ENCODE results near the gene AZIN2.
"Not testable (repeated sequence)": the region's sequence is repeated elsewhere in the genome, so short reads cannot be mapped to it uniquely, and the experiment has no call there.

Gene AZIN2

DNA sequence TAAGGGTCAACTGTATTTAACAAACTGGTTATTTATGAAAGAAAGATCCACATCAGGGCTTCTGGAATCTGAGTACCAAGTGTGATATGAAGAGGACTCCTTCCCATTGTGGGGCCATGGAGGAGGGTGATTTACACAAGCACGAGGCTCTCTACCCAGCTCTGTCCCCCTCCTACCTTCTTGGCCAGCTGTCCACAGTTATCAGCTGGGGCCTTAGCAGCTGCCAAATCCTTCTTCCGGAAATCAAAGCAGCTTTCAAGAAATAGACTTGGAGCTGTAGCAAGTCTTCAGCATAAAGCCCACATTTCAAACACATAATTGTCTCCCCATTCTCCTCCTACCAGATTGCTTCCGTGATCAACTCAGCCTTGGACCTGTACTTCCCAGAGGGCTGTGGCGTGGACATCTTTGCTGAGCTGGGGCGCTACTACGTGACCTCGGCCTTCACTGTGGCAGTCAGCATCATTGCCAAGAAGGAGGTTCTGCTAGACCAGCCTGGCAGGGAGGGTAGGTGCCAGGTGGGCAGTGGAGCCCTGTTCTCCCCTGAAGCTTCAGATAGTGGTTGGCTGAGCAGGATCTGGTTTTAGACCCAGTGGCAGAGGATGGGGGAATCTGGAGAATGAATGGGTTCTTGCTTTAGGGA, 15.5 kb downstream of the AZIN2 start:
- DNase-seq, result no peak

DNA sequence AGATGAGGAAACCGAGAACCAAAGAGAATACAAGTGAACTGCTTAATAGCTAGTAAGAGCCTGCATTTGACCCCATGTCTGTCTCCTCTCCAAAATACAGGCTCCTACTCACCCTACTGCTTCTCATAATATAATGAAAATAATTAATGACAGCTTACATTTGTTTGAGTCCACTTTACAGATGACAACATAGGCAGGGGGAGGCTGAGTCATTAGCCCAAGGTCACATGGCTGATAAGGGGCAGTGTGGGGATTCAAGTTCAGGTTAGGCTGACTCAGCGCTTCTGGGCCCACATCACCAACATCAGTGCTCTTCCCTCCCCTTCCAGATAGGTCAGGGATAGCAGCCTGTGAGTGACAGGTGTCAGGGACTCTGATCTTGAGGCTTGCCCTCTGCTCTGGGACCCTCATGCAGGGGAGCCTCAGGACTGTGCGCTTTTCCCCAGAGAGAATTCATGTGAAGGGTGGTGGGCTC, 16.2 kb downstream of the AZIN2 start:
- no peak for DNase-seq

DNA sequence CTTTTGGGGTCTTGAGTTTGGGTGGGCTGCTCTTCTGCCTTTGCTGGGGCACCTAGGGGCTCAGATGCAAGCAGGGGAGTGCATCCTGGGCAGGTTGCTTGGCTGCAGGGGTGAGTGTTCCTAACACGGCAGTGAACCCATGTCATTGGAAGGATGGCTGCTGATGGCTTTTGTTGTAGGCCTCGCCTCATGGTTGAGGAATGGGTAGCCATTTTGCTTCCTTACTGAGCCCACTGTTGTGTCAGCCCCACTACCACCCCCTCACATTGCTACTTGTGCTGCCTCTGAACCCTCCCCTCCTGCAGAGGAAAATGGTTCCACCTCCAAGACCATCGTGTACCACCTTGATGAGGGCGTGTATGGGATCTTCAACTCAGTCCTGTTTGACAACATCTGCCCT, 16.8 kb downstream of the AZIN2 start:
- no peak for DNase-seq

DNA sequence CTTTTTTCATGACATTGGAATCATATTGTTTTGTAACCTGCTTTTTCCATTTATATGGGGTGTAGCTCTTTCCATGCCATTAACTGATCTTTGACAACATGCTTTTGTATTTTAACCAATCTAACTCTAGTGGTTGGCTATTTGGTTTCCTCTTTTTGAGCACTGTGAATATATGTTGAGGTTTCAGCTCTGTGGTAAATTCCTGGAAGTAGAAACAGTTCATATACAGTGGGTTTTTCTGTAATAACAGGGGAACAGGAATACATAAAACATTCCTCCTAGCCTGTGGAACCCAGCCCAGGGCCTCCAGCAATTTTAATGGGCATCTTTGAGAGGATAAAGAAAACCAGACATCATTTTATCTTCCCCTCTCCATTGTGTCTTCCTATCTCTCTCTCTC, 17.4 kb downstream of the AZIN2 start:
- DNase-seq, result no peak

DNA sequence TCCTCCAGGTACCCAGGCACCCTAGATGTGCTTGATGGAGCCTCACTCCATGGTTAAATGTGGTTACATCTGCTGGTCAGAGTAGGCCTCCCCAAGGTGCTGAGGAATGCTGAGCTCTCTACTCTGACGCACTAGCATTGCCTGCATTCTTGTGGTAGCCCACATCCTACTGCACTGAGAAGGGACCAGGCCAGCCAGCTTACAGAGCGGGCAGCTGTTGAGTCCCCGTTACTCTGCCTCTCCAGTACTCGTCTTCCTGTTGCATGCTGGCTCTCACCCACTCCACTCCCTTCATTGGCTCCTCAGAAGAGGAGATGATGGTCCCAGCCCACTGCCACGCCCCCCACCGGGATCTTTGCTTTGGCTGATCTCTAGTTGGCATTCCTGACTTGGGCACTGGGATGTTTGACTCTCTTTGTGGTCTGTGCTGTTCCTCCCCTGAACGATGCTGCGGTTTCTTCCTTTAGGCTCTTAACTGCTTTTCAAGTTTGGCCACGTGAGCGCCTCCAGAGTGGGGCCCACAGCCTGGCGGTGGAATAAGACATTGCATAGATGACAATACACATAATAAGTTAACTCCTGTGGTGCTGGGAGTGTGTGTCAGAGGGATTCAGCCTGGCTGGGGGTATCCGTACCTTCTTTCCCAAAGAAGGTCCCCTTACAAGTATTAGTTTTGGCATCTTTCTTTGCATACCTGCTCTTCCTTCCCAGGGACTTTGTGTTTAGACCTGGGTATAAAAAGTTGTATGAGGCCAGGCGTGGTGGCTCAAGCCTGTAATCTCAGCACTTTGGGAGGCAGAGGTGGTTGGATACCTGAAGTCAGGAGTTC, 18.6 kb downstream of the AZIN2 start:
- DNase-seq, result peak; percentile 41

DNA sequence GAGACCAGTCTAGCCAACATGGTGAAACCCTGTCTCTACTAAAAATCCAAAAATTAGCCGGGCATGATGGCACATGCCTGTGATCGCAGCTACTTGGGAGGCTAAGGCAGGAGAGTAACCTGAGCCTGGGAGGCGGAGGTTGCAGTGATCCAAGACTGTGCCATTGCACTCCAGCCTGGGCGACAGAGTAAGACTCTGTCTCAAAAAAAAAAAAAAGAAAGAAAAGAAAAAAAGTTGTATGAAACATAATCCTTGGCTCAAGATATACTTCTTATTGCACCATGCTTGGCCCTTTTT, 19.1 kb downstream of the AZIN2 start:
- DNase-seq, result not testable (repeated sequence)

DNA sequence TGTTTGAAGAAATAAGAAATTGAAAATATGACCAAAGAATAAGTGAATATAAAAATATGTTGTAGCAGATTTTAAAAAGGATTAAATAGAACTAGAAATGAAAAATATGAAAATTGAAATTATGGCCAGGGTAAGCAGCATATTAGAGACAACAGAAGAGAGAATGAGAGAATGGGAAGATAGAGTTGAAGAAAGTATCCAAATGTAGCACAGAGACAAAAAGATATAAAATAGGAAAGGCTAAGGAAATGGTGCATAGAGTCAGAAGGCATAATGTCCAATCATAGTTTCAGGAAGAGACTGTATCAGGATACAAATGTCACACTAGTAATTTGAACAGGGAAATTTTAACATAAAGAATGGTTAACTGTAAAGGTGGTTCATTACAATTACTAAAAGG, 29.5 kb downstream of the AZIN2 start:
- no peak for DNase-seq

DNA sequence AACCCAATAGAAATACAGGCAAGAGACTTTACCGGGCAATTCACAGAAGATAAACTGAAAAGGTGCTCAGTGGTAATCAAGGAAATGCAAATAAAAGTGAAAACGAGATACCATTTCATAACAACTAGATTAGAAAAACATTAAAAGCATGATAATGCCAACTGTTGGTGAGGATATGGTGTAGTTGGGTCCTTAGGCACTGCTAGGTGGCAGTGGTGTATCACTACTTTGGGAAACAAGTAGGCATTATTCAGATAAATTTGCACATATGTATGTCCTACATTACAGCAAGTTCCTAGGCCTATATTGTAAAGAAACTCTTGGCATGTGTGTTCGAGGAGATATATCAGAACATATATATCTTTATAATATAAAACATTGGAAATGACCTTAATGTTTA, 31.0 kb downstream of the AZIN2 start:
- no peak for DNase-seq

DNA sequence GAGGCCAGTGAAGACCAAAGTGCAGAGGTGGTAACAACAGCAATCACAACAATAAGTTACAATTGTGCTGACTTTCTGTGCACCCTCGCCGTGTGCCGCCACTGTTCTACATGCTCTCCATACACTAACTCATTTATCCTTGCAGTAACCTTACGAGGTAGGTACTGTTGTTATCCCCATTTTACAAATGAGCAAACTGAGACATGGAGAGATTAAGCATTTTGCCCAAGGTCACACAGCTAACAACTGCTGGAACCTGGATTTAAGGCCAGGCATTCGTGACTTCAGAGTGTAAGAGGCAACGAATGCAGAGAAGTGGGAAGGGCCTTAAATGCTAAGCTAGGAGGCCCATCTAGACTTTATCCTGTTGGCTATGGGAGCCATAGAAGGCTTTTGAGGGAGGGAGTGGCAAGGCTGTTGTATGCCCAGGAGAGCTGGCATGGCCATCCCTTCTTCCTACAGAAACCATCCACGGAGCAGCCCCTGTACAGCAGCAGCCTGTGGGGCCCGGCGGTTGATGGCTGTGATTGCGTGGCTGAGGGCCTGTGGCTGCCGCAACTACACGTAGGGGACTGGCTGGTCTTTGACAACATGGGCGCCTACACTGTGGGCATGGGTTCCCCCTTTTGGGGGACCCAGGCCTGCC, 36.6 kb downstream of the AZIN2 start:
- DNase-seq, result no peak

DNA sequence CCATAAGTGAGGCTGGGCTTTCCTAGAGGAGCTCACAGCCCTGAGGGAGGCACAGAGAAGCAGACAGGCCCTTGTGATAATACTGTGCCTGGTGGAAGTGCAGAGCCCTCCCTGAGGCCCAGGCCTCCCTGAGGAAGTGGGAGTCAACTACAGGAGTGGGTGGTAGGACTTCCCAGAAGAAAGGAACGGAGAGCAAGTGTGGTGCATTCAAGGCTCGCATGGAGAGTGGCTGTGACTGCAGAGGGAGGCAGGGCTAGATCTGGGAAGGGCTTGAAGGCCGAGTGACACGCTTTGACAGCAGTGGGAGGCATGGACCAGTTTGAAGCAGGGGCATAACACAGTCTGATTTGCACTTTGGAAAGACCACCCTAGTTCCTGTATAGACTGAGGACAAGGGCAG, 37.3 kb downstream of the AZIN2 start:
- DNase-seq, result no peak

DNA sequence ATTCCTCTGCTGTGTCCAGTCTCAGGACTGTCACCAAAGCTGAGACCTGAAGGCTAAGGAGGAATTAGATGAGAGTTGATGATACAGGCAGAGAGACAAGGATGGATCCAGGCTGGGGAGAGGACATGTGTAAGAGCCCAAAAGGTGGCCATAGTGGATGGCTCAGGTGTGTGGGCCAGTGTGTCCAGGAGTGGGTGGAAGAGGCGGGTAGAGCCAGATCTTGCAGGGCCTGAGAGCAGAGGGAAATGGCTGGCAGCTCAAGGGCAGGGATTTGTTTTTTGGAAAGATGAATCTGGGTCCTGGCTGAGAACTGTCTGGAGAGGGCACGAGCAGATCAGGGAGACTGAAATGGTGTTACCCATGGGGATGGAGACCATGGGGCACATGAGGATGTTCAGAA, 38.1 kb downstream of the AZIN2 start:
- no peak for DNase-seq

DNA sequence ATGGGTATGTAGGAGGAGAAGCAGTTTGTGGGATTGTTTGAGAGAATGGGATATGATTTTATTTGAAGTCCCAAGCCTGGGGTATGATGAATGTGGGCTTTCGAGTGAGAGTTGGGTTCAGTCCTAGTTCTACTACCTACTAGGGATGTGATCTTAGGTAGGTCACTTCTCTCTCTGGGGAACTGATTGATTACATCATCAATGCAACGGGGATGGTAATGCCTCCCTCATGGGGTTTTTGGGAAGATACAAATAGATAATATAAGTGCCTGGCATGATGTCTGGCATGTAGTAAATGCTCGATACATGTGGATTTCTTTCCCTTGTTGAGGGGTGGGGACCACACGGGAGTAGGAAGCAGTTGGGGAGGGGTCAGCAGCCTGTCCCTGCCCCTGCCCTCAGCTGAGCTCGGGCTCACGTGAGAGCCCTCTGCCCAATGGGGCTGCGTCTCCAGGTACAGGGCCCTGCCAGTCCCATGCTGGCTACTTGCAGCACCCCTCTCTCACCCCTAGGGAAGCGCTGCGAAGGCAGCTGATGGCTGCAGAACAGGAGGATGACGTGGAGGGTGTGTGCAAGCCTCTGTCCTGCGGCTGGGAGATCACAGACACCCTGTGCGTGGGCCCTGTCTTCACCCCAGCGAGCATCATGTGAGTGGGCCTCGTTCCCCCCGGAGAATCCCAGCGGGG, 38.7 kb downstream of the AZIN2 start:
- no peak for DNase-seq

DNA sequence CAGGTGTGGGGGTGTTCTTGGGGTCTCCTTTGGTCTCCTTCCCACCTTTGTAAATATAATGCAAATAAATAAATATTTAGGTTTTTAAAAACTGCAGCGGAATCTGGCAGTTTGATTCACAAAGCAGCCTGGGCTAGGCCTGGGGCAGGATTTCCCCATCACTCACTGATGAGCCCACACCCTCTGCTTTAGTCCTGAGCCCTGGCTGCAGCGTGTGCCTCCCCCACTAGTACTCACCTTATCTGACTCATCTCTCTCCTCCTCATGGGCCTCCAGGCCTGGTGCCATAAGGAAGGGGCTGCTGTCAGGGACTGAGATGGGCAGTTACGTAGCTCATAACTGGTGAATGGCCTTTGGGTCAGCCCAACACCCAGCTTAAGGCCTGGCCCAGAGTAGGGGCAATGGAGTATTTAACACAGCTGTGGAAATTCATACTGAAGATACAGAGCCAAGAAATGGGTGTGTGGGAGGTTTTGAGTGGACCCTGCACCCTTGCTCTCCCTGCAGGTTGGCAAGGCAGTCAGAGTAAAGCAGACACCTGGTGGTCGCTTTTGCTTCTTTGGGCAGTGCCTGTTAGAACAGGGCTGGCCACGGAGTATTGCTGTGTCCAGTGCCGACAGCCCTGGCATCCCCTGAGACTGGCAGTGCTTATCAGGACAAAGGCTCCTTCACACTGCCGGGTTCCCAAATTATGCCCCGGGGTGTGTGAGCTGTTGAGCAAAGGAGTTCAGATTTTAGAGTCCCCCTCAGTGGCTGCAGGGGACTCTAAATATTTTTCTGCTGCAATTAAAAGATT, 39.7 kb downstream of the AZIN2 start:
- no peak for DNase-seq

DNA sequence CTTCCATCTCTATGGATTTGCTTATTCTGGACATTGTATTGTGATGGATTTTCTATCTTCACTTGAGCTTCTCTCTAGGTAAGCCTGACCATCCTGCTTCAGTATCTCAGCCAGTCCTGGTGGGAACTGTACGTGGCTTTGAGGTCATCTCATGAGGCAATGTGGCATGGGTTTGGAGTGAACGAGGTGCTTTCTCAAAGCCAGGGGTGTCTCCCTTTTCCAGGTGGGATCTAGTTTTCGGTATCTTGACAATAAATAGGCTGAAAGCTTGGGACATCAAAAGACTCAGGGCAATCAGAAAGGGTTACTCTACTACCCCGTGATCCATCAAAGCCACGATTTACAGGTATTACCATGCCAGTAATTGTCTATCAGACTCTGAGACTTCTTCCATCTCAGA, 40.8 kb downstream of the AZIN2 start:
- DNase-seq, result no peak

DNA sequence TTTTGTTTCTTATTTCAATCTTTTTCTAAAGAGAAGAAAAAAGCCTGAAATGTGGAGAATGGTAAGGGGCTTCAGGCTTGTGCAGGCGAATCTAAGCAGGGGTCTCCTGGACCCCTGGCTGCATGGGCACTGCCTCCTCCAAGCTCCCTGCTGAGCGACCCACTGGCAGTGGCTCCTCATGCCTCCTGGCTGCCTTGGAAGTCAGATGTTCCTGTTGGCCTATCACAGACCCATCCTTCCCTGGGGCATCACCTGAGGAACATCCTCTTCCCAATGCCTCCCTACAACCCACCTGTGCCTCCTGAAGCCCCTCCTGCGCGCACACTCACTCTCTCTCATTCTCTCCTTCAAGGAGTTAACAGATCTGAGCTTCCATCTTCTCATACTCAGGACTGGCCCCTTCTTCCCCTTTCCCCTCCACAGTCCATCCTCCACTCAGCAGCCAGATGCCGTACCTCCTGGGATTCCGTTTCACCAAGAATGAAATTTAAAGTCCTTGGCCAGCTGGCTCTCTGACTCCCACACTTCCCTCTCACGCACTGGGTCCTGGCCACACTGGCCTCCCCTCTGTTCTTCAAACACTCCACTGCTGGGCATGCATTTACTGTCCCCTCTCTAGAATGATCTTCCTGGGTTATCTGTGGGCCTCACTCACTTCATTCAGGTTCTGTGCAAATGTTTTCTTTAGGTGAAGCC, 41.7 kb downstream of the AZIN2 start:
- DNase-seq, result no peak

DNA sequence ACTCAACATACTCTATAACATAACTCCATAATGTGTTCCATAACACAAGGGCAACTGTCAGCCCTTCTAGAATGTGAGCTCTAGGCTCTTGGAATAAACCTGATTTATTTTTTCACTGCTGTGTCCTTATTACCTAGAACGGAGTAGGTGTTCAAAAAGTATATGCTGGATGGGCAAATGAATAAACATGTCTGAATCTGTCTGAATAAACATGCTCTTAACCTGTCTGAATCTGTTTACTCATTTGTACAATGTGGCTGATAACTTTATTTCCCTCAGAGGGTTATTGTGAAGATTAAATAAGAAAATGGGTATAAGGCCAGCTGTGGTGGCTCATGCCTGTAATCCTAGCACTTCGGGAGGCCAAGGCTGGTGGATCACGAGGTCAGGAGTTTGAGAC, 42.3 kb downstream of the AZIN2 start:
- DNase-seq, result no peak

DNA sequence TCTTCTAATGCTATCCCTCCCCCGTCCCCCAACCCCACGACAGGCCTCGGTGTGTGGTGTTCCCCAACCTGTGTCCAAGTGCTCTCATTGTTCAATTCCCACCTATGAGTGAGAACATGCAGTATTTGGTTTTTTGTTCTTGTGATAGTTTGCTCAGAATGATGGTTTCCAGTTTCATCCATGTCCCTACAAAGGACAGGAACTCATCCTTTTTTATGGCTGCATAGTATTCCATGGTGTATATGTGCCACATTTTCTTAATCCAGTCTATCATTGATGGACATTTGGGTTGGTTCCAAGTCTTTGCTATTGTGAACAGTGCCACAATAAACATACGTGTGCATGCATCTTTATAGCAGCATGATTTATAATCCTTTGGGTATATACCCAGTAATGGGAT, 43.7 kb downstream of the AZIN2 start:
- not testable (repeated sequence) for DNase-seq

DNA sequence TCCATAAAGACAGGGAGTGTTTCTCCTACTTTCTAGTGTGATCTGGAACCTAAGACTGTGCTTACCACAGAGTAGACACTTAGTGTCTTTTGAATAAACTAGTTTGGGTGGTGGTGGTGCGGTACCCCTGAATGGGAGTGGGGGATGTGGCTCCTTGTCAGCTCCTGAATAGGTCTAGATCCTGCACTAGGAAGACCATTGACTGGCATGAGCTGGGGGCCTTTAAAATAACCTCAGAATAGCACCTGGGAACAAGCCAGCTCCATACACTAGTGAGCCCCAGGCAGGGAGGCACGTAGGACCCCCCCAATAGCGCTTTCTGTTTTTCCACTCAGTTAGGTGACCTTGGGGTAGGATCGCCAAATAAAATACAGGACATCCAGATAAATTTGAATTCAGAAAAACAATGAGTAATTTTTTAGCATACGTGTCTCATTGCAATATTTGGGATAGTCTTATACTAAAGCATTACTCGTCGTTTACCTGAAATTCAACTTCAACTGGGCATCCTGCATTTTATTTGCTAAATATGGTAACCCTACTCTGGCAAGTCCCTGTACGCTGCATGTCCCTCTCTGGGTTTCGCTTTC, 45.6 kb downstream of the AZIN2 start:
- DNase-seq, result no peak

DNA sequence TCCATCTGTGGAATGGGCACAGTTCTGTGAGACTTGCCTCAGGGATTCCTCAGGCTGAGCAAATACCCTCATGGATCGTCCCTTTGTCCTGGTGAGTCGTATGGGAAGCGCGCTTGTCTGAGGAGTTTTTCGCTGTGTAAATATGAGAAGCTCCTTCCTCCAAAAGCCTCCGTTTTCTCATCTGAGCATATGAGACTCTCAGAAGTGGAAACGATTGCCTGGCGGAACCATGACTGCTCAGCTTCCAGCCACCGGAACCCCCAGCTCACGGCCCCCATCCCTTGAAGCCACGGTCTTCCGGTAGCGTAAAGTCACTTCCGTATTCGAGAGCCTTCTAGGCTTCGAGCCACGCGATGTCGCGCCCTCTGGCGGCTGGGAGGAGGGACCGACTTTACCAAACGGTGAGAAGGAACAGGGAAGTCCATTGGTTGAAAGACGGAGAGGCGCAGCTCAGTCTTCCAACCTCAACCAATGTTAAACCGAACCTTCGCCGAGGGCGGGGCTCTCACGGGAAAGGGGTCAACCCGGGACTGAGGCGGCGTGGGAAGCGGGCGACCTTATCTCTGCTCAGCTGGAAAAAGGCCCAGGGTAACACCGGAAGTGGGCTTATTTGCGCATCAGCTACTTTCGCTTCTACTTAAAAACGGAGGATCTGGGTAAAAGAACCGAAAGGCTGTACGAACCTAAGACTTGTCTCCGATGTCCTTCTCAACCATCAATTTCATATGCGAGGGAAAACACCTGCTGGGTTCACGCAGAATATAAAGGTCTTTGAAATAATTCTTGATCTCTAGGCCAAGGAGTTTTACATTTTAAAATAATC, 46.3 kb downstream of the AZIN2 start:
- DNase-seq, result peak; percentile 65

DNA sequence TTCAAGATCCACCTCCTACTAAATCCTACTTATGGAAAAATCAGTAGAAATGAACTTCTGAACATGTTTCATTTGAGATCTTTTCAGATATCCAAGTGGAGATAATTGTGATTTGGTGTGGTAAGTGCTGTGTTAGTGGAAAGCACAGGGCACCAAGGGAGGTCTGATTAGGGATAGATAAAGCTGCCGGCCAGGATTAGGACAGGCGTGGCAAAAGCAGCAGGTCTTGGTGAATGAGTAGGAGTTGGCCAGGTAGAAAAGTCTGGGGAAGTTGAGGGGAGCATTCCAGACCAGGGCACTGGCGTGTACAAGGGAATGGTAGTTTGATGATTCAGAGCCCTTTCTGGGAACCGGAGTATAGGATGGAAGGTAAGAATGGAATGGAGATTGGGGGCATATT, 47.8 kb downstream of the AZIN2 start:
- no peak for DNase-seq

DNA sequence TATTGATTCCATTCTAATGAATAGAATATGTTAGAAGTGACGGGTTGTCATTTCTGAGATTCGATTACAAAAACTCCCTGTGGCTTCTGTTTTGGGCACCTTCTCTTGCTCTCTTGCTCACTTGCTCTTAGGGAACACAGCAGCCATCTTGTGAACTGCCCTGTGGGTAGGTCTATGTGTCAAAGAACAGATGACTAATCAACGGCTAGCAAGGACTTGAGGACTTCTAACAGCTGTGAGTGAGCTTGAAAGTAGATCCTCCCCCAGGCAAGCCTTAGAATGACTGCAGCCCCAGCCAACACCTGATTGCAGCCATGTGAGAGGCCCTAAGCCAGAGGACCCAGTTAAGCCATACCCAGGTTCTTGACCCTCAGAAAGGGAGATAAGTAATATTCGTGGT, 49.3 kb downstream of the AZIN2 start:
- DNase-seq, result no peak

All from 8988T (cell line).